B cell (primary cell): ENCODE measurements around the gene LECT2. TPM values are rescaled to one million over a fixed set of nuclear protein-coding genes. Genes with fewer than 3 reads are reported as not detected.

ENCODE experiments used
- ATAC-seq: fragments of 200-7000 bp; cut with Tn5 transposase; one replicate; pipeline ENCODE4 v1.10.0; 2021; ENCODE audit warnings: low read depth, mild to moderate bottlenecking, moderate number of reproducible peaks, moderate library complexity
- CTCF ChIA-PET: fragments of 350-600 bp; sonication (Branson Sonifier 250); formaldehyde crosslinking; loops from one replicate; lab custom pipeline; 2021; ENCODE audit warnings: antibody characterized with exemption, inconsistent platforms; lab: Charles Lee
- POLR2A ChIA-PET: fragments of 350-600 bp; sonication (Branson Sonifier 250); formaldehyde crosslinking; loops from one replicate; lab custom pipeline; 2021; ENCODE audit warnings: antibody characterized with exemption; lab: Charles Lee
- DNase-seq: peaks from one replicate; pipeline ENCODE4 v3.0.0; 2013
- H2AFZ ChIP-seq: 2 replicates; pipeline ENCODE4 v1.6.1; 2012; ENCODE audit warnings: mild to moderate bottlenecking, low read depth, low read length; ENCODE audit not compliant: insufficient read depth, poor library complexity, severe bottlenecking
- H3K27ac ChIP-seq, 2 donors: 1 replicate in 1 of 2; 2 replicates in 1 of 2; pipeline ENCODE4 v1.5.1; 2012 to 2013; ENCODE audit warnings: low read length in 2 of 2, mild to moderate bottlenecking in 2 of 2, moderate library complexity in 1 of 2
- H3K27me3 ChIP-seq, 4 experiments: fragments of 200-600 bp in 1 of 4; sonication (generic) in 1 of 4; replicated peaks in 1 of 4; 1 replicate in 2 of 4; 2 replicates in 2 of 4; pipeline versions ENCODE4 v1.6.1 to v1.7.0; 2013 to 2016; ENCODE audit warnings: low read length in 3 of 4, mild to moderate bottlenecking in 2 of 4, mixed read lengths in 1 of 4, moderate library complexity in 1 of 4; ENCODE audit not compliant: insufficient read depth in 4 of 4, control insufficient read depth in 3 of 4; ENCODE audit errors: control extremely low read depth in 1 of 4
- H3K36me3 ChIP-seq, 2 experiments: replicated peaks in 1 of 2; 1 replicate in 1 of 2; 2 replicates in 1 of 2; pipeline versions ENCODE4 v1.6.1 to v1.7.1; 2013; ENCODE audit warnings: low read length in 1 of 2; ENCODE audit not compliant: insufficient read depth in 2 of 2, control insufficient read depth in 1 of 2; ENCODE audit errors: control extremely low read depth in 1 of 2, extremely low read depth in 1 of 2
- H3K4me1 ChIP-seq, 2 donors: fragments of 200-600 bp in 1 of 2; sonication (generic) in 1 of 2; 1 replicate in 1 of 2; 2 replicates in 1 of 2; pipeline versions ENCODE4 v1.5.1 to v1.6.1; 2013 to 2017; ENCODE audit warnings: low read length in 2 of 2; ENCODE audit not compliant: control insufficient read depth in 2 of 2, insufficient read depth in 2 of 2
- H3K4me2 ChIP-seq: replicated peaks from 2 replicates; pipeline ENCODE3; 2012; ENCODE audit warnings: mild to moderate bottlenecking, low read depth, low read length; ENCODE audit not compliant: poor library complexity, severe bottlenecking
- H3K4me3 ChIP-seq, 5 experiments: fragments of 200-600 bp in 1 of 5; sonication (generic) in 1 of 5; 1 replicate in 3 of 5; 2 replicates in 2 of 5; pipeline versions ENCODE4 v1.5.1 to v1.7.0; 2011 to 2016; ENCODE audit warnings: low read length in 4 of 5, mild to moderate bottlenecking in 4 of 5, low read depth in 2 of 5, control low read depth in 1 of 5, moderate library complexity in 1 of 5; ENCODE audit not compliant: insufficient read depth in 1 of 5; ENCODE audit errors: control extremely low read depth in 1 of 5, extremely low read depth in 1 of 5
- H3K79me2 ChIP-seq: fragments of 200-600 bp; sonication (generic); one replicate; pipeline ENCODE4 v1.6.0; 2016; ENCODE audit warnings: low read length; ENCODE audit not compliant: control insufficient read depth, insufficient read depth
- H3K9ac ChIP-seq: fragments of 200-600 bp; sonication (generic); 2 replicates; pipeline ENCODE4 v1.6.1; 2017; ENCODE audit warnings: mild to moderate bottlenecking, low read length, moderate library complexity
- H3K9me3 ChIP-seq, 3 donors: one replicate each; pipeline versions ENCODE4 v1.6.1 to v1.7.1; 2013; ENCODE audit warnings: low read length in 2 of 3; ENCODE audit not compliant: control insufficient read depth in 2 of 3, insufficient read depth in 1 of 3; ENCODE audit errors: control extremely low read depth in 1 of 3
- H4K20me1 ChIP-seq: 2 replicates; pipeline ENCODE4 v1.6.0; 2012; ENCODE audit warnings: mild to moderate bottlenecking, low read length; ENCODE audit not compliant: insufficient read depth, control insufficient read depth, poor library complexity, severe bottlenecking
- H3K27ac Mint-ChIP-seq: one replicate; pipeline ENCODE4 v1.8.0; 2021; ENCODE audit warnings: mixed read lengths
- H3K27me3 Mint-ChIP-seq: one replicate; pipeline ENCODE4 v1.8.0; 2021; ENCODE audit warnings: mixed read lengths
- H3K4me1 Mint-ChIP-seq: one replicate; pipeline ENCODE4 v1.8.0; 2021; ENCODE audit warnings: mixed read lengths
- H3K4me3 Mint-ChIP-seq: one replicate; pipeline ENCODE4 v1.8.0; 2021; ENCODE audit warnings: mixed read lengths
- H3K9me3 Mint-ChIP-seq: one replicate; pipeline ENCODE4 v1.8.0; 2022; ENCODE audit warnings: mixed read lengths; ENCODE audit not compliant: insufficient read depth
- EZH2 ChIP-seq: IDR thresholded peaks from 2 replicates; pipeline ENCODE4 v1.6.1; 2012; ENCODE audit warnings: borderline replicate concordance, low read depth, mild to moderate bottlenecking, moderate library complexity, low read length; ENCODE audit not compliant: insufficient read depth, poor library complexity, severe bottlenecking
- WGBS: methylation state at CpG from one replicate; pipeline ENCODE4 v1.1.5; 2013; ENCODE audit warnings: missing lambda C conversion rate; ENCODE audit not compliant: insufficient coverage; 5-methylcytosine and 5-hydroxymethylcytosine counted together
- intact Hi-C: fragments of 100-400 bp; cut with micrococcal nuclease; formaldehyde crosslinking; loops from one replicate; pipeline ENCODE4 v1.10.0; 2022
- polyA plus RNA-seq: library from polyadenylated mRNA; depleted of rRNA; stranded (reverse); fragments of >200 nt; gene quantifications from 2 replicates; pipeline ENCODE4 v1.2.3, GENCODE V29; 2012
- total RNA-seq, 2 donors: library from RNA; stranded (reverse); fragments of 120-200 nt in 1 of 2; gene quantifications; 1 replicate in 1 of 2; 2 replicates in 1 of 2; pipeline versions ENCODE4 v1.2.3 to v1.2.4, GENCODE V29; 2013 to 2022
- TF ChIP-seq, protein P1 (sequence below): fragments of 200-600 bp; IDR thresholded peaks from one replicate; pipeline ENCODE4 v1.8.0; 2022; ENCODE audit warnings: antibody characterized with exemption, mild to moderate bottlenecking

LECT2 gene
- total and polyA plus RNA-seq, 2 donors (not counting 1 experiment from before 2014, with no cell fraction given), result not detected

DNA sequence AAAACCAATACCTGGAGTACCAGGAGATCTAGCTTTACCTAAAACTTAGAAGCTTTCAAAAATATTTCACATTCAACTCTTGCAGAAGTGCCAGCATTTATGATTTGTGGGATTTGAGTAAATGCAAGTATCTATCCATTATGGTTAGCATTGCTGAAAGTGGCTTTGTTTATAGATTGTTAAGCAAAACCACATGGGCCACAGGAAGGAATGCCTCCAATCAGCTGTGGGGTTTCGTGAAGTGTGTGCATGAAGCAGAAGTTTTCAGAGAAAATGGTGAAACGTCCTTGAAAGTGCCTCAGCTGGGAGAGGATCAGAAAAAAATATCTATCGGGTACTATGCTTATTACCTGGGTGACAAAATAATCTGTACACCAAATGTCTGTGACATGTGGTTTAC is 4.2 kb downstream of the LECT2 start:
- TF ChIP-seq, protein P1, sequence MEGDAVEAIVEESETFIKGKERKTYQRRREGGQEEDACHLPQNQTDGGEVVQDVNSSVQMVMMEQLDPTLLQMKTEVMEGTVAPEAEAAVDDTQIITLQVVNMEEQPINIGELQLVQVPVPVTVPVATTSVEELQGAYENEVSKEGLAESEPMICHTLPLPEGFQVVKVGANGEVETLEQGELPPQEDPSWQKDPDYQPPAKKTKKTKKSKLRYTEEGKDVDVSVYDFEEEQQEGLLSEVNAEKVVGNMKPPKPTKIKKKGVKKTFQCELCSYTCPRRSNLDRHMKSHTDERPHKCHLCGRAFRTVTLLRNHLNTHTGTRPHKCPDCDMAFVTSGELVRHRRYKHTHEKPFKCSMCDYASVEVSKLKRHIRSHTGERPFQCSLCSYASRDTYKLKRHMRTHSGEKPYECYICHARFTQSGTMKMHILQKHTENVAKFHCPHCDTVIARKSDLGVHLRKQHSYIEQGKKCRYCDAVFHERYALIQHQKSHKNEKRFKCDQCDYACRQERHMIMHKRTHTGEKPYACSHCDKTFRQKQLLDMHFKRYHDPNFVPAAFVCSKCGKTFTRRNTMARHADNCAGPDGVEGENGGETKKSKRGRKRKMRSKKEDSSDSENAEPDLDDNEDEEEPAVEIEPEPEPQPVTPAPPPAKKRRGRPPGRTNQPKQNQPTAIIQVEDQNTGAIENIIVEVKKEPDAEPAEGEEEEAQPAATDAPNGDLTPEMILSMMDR, result no peak
- TF ChIP-seq EZH2, result no peak
- no peaks in the 10 kb centered on the region for H3K9me3 ChIP-seq
- no peaks in the 10 kb centered on the region for H3K79me2 ChIP-seq
- H3K9ac ChIP-seq, result no peak overlapping the region
- H3K4me1 ChIP-seq, result no peaks in the 10 kb centered on the region
- no peak overlapping the region for H3K27ac ChIP-seq
- no CpG with 5 or more reads among the region's 3 CpGs for WGBS
- intact Hi-C loops, result no loop called here
- H3K4me3 ChIP-seq, result no peak overlapping the region
- no peak for DNase-seq
- POLR2A ChIA-PET, result no interaction called here
- no peaks in the 10 kb centered on the region for H3K9me3 Mint-ChIP-seq
- no peak overlapping the region for H3K4me3 Mint-ChIP-seq
- no peaks in the 10 kb centered on the region for H4K20me1 ChIP-seq
- ATAC-seq, result no peak
- peaks cover 0 to 9% (median 0%) of the 10 kb centered on the region in 4 experiments for H3K27me3 ChIP-seq
- H3K4me1 Mint-ChIP-seq, result no peaks in the 10 kb centered on the region
- no peak overlapping the region for H3K27ac Mint-ChIP-seq
- H3K36me3 ChIP-seq, result no peaks in the 10 kb centered on the region
- peaks cover 15% of the 10 kb centered on the region for H3K27me3 Mint-ChIP-seq
- CTCF ChIA-PET, result no interaction called here
- no peak overlapping the region for H2AFZ ChIP-seq
- H3K4me2 ChIP-seq, result no peak overlapping the region

DNA sequence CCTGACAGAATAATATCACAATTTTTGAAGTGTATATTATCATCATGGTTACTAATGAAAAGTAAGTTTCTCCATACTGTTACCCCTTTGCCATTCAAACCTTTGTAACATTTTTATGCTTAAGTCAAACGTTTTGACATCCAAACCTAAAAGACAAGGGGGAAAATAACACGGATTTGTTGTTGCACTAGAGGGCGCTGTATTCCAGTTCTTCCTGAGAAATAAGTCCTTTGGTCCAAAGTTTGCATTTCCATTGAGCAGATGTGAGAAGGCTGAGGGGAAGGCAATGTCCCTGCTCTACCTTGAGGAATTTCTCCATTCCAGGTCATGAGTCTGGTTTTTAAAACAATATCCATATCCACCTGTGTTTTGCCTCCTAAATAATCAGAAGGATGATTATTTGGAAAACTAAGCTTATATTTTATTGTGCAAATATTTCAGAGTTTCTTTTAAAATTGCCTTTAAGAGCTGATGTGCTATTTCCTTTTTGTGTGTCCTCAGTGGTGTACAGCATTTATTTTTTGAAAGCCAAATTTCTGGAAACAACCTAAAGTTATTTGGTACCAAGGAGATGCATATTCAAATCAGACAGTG is 9.7 kb downstream of the LECT2 start:
- intact Hi-C loops, result loop anchor here (1.0 to 10.0 kb wide), 3 partner anchors 120 to 267 kb away; no protein-coding TSS in a partner anchor
- no peak overlapping the region for H3K4me3 Mint-ChIP-seq
- Histone ChIP-seq H3K27me3 (peaks cover 0 to 4% (median 0%) of the 10 kb centered on the region in 4 experiments), H3K4me2 (no peak overlapping the region), H3K9ac (no peak overlapping the region), H3K4me3 (no peak overlapping the region), H2AFZ (no peak overlapping the region), H3K27ac (no peak overlapping the region), H3K4me1 (no peaks in the 10 kb centered on the region), H3K9me3 (no peaks in the 10 kb centered on the region), H3K79me2 (no peaks in the 10 kb centered on the region), H3K36me3 (no peaks in the 10 kb centered on the region), H4K20me1 (no peaks in the 10 kb centered on the region)
- TF ChIP-seq EZH2, result no peak
- TF ChIP-seq, protein P1, result peak; percentile 76
- H3K27ac Mint-ChIP-seq, result no peak overlapping the region
- POLR2A ChIA-PET, result no interaction called here
- no peaks in the 10 kb centered on the region for H3K4me1 Mint-ChIP-seq
- no CpG with 5 or more reads among the region's 3 CpGs for WGBS
- H3K27me3 Mint-ChIP-seq, result peaks cover 11% of the 10 kb centered on the region
- CTCF ChIA-PET, result interaction anchor here (0.8 to 1.9 kb wide), 3 partner anchors 10 to 267 kb away, joined by 3 to 15 read pairs (median 5); no protein-coding TSS in a partner anchor
- no peaks in the 10 kb centered on the region for H3K9me3 Mint-ChIP-seq
- DNase-seq (peak; percentile 43), ATAC-seq (no peak)
